ENCODE measurements around the gene IFNA1. TPM values are rescaled to one million over a fixed set of nuclear protein-coding genes. Genes with fewer than 3 reads are reported as not detected.

The IFNA1 gene
- total RNA-seq, 1 experiment from 2014 or later = not detected

DNA sequence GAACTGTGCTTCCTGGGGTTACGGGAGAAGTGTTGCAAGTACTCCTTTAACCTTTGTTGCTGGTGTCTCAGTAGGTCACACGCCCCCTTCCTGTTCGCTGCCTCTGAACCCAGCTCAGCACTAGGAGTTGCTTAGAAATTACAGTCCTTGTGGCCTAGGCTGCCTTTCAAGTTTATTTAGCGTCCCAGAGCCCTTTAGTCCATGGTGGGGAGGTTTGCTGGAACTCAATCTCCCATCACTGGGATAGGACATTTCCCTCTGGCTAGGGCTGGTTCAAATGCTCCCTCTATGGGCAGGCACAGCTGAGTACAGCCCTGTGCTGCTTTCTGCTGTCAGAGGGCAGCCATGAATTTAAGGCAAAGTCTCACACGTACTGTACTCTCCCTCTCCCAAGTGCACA lies 26.6 kb upstream of the IFNA1 start:
- H2BK12ac ChIP-seq (ENCODE audit: insufficient read length, low read depth, low read length) = no peak overlapping the region
- no peak overlapping the region for H3K4me3 Mint-ChIP-seq

More for the DNA sequence above, 26.6 kb upstream of the IFNA1 start:
- no peak overlapping the region for H3K27ac ChIP-seq (ENCODE audit: insufficient read length, low read depth, low read length)
- H3K79me1 ChIP-seq (ENCODE audit: insufficient read depth, low read depth, low read length, poor library complexity, severe bottlenecking) = no peaks in the 10 kb centered on the region
- WGBS (ENCODE audit: extremely low coverage, insufficient read length, low lambda C conversion rate) = no CpG with 5 or more reads among the region's 5 CpGs
- H3K9me3 Mint-ChIP-seq = no peaks in the 10 kb centered on the region
- H3K4ac ChIP-seq (ENCODE audit: low read depth, low read length) = no peak overlapping the region
- no peaks in the 10 kb centered on the region for H3K27me3 ChIP-seq (ENCODE audit: insufficient read depth, low read length)
- DNase-seq = peak; percentile 55
- no peak overlapping the region for H3K4me2 ChIP-seq (ENCODE audit: insufficient read depth, insufficient read length, low read length)
- H2AK5ac ChIP-seq (ENCODE audit: insufficient read length, low read length) = no peak overlapping the region
- no peaks in the 10 kb centered on the region for H3K36me3 Mint-ChIP-seq (ENCODE audit: insufficient read depth in 1 of 3, low read depth in 3 of 3)
- no peaks in the 10 kb centered on the region for H3K9me3 ChIP-seq (ENCODE audit: control insufficient read depth, low read depth, low read length)
- no peak overlapping the region for H3K14ac ChIP-seq (ENCODE audit: insufficient read depth, low read length)
- H2BK20ac ChIP-seq (ENCODE audit: low read depth, low read length, poor library complexity, severe bottlenecking) = no peak overlapping the region
- H3K79me2 ChIP-seq (ENCODE audit: insufficient read depth, low read length) = no peaks in the 10 kb centered on the region
- H3K56ac ChIP-seq (ENCODE audit: insufficient read length, low read depth, low read length) = no peak overlapping the region
- H4K8ac ChIP-seq (replicated peaks; ENCODE audit: insufficient read length, low read depth, low read length) = no peak overlapping the region
- H3K4me1 Mint-ChIP-seq = no peaks in the 10 kb centered on the region
- no peaks in the 10 kb centered on the region for H4K20me1 ChIP-seq (ENCODE audit: control insufficient read depth, insufficient read depth, insufficient read length)
- H3K18ac ChIP-seq (ENCODE audit: insufficient read length, low read depth, low read length) = no peak overlapping the region
- H2BK120ac ChIP-seq (ENCODE audit: low read depth, low read length, poor library complexity, severe bottlenecking) = no peak overlapping the region
- H3K23me2 ChIP-seq (ENCODE audit: insufficient read length, low read depth, low read length, poor library complexity, severe bottlenecking) = no peaks in the 10 kb centered on the region
- no peak overlapping the region for H3T11ph ChIP-seq (ENCODE audit: low read length)
- no peak overlapping the region for H3K27ac Mint-ChIP-seq
- TF ChIP-seq, protein P1, sequence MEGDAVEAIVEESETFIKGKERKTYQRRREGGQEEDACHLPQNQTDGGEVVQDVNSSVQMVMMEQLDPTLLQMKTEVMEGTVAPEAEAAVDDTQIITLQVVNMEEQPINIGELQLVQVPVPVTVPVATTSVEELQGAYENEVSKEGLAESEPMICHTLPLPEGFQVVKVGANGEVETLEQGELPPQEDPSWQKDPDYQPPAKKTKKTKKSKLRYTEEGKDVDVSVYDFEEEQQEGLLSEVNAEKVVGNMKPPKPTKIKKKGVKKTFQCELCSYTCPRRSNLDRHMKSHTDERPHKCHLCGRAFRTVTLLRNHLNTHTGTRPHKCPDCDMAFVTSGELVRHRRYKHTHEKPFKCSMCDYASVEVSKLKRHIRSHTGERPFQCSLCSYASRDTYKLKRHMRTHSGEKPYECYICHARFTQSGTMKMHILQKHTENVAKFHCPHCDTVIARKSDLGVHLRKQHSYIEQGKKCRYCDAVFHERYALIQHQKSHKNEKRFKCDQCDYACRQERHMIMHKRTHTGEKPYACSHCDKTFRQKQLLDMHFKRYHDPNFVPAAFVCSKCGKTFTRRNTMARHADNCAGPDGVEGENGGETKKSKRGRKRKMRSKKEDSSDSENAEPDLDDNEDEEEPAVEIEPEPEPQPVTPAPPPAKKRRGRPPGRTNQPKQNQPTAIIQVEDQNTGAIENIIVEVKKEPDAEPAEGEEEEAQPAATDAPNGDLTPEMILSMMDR (conservative IDR thresholded peaks at IDR 0.05) = peak; percentile 64
- H4K5ac ChIP-seq (ENCODE audit: insufficient read length, low read depth, low read length) = no peak overlapping the region
- H2BK5ac ChIP-seq (ENCODE audit: insufficient read length, low read length) = no peak overlapping the region
- no peak overlapping the region for H4K91ac ChIP-seq (ENCODE audit: insufficient read length, low read depth, low read length)
- H2BK15ac ChIP-seq (ENCODE audit: low read depth, low read length) = no peak overlapping the region
- no peak overlapping the region for H2AFZ ChIP-seq (ENCODE audit: low read length)
- peaks cover 4% of the 10 kb centered on the region for H3K27me3 Mint-ChIP-seq (ENCODE audit: low read depth)
- no peak overlapping the region for H3K9ac ChIP-seq (ENCODE audit: extremely low read depth, insufficient read length, low read length)
- H3K4me1 ChIP-seq (ENCODE audit: insufficient read depth, low read length) = no peaks in the 10 kb centered on the region
- no peak overlapping the region for H3K23ac ChIP-seq (ENCODE audit: insufficient read length, low read depth, low read length)
